HEK293 (cell line): ENCODE measurements around the gene UBE4A.

Experiments
- GLI2 ChIP-seq: fragments of 450-650 bp; formaldehyde crosslinking; IDR thresholded peaks from 2 replicates; pipeline ENCODE4; 2017; ENCODE audit warnings: missing biosample characterization, missing genetic modification characterization, low read depth, borderline replicate concordance
- SP7 ChIP-seq: fragments of 450-650 bp; formaldehyde crosslinking; IDR thresholded peaks from 2 replicates; pipeline ENCODE4 v1.5.1; 2016; ENCODE audit warnings: missing biosample characterization, missing genetic modification characterization
- ZNF114 ChIP-seq: fragments of 450-650 bp; formaldehyde crosslinking; IDR thresholded peaks from 2 replicates; pipeline ENCODE4 v1.5.0; 2017; ENCODE audit warnings: missing biosample characterization, missing genetic modification characterization
- ZNF16 ChIP-seq: fragments of 450-650 bp; formaldehyde crosslinking; IDR thresholded peaks from 2 replicates; pipeline ENCODE4 v1.5.1; 2016; ENCODE audit warnings: low read depth, missing biosample characterization, missing genetic modification characterization
- TF ChIP-seq, protein P1 (sequence below): fragments of 450-650 bp; formaldehyde crosslinking; IDR thresholded peaks from 2 replicates; pipeline ENCODE4 v1.5.1; 2016; ENCODE audit warnings: missing biosample characterization, missing genetic modification characterization
- TF ChIP-seq, protein P2 (sequence below): fragments of 450-650 bp; formaldehyde crosslinking; IDR thresholded peaks from 2 replicates; pipeline ENCODE4 v1.5.1; 2016; ENCODE audit warnings: missing biosample characterization, missing genetic modification characterization

DNA sequence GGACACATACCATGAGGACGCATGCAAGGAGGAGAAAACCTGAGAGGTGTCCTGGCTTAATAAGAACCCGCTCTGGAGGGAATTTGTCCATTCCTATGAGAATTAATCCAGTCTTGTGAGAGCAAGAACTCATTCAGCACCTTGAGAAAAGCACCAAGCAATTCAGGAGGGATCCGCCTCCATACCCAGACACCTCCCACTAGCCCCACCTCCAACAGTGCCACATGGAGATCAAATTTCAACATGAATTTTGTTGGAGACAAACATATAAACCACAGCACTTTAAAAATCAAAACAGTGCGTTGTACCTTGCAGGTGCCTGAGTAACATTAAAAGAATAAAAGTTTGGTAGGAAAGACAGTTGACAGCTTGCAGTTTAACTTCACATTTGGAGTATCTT, 11.4 kb downstream of the UBE4A start:
- TF ChIP-seq ZNF16 (tag by site-specific recombination), result no peak
- no peak for TF ChIP-seq ZNF114 (tag by site-specific recombination)
- TF ChIP-seq, protein P1, sequence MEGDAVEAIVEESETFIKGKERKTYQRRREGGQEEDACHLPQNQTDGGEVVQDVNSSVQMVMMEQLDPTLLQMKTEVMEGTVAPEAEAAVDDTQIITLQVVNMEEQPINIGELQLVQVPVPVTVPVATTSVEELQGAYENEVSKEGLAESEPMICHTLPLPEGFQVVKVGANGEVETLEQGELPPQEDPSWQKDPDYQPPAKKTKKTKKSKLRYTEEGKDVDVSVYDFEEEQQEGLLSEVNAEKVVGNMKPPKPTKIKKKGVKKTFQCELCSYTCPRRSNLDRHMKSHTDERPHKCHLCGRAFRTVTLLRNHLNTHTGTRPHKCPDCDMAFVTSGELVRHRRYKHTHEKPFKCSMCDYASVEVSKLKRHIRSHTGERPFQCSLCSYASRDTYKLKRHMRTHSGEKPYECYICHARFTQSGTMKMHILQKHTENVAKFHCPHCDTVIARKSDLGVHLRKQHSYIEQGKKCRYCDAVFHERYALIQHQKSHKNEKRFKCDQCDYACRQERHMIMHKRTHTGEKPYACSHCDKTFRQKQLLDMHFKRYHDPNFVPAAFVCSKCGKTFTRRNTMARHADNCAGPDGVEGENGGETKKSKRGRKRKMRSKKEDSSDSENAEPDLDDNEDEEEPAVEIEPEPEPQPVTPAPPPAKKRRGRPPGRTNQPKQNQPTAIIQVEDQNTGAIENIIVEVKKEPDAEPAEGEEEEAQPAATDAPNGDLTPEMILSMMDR, result no peak
- TF ChIP-seq GLI2 (tag by site-specific recombination), result no peak
- no peak for TF ChIP-seq SP7 (tag by site-specific recombination)
- TF ChIP-seq, protein P2, sequence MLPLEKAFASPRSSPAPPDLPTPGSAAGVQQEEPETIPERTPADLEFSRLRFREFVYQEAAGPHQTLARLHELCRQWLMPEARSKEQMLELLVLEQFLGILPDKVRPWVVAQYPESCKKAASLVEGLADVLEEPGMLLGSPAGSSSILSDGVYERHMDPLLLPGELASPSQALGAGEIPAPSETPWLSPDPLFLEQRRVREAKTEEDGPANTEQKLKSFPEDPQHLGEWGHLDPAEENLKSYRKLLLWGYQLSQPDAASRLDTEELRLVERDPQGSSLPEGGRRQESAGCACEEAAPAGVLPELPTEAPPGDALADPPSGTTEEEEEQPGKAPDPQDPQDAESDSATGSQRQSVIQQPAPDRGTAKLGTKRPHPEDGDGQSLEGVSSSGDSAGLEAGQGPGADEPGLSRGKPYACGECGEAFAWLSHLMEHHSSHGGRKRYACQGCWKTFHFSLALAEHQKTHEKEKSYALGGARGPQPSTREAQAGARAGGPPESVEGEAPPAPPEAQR, result no peak
